Measurements from ENCODE around the gene MVD. TPM values are rescaled to one million over a fixed set of nuclear protein-coding genes. Genes with fewer than 3 reads are reported as not detected.

The MVD gene
- total and polyA plus RNA-seq, 2 of the 13 experiments (the other 11 are each of a cell fraction or from before 2014, with no cell fraction given): 28.1 to 187 TPM

- TF ChIP-seq IRF9 (CRISPR knock-in tag; IDR thresholded peaks at IDR 0.05; ENCODE audit: borderline replicate concordance) (peak; percentile 57), PAF1 (CRISPR knock-in tag; IDR thresholded peaks at IDR 0.05) (no peak), DMAP1 (CRISPR knock-in tag; IDR thresholded peaks at IDR 0.05) (peak; percentile 63), GFI1 (CRISPR knock-in tag; IDR thresholded peaks at IDR 0.05; ENCODE audit: borderline replicate concordance) (no peak; the same call in 1 of the 2 replicates), SOX13 (IDR thresholded peaks at IDR 0.05) (no peak), SOX13 (CRISPR knock-in tag; conservative IDR thresholded peaks at IDR 0.05 in 1 of 2, IDR thresholded peaks at IDR 0.05 in 1 of 2) (peak in 1 of 2 experiments; percentile 41; a peak in 1 of 4 replicates), PAX8 (CRISPR knock-in tag; IDR thresholded peaks at IDR 0.05; ENCODE audit: borderline replicate concordance) (no peak), TP53 (CRISPR knock-in tag; conservative IDR thresholded peaks at IDR 0.05) (no peak), ZNF720 (CRISPR knock-in tag; IDR thresholded peaks at IDR 0.05) (no peak), FOXC1 (CRISPR knock-in tag; IDR thresholded peaks at IDR 0.05; ENCODE audit: borderline replicate concordance) (peak; percentile 34; the same call in 1 of the 2 replicates), SP5 (CRISPR knock-in tag; IDR thresholded peaks at IDR 0.05; ENCODE audit: borderline replicate concordance, low read depth) (peak; percentile 60; the same call in 1 of the 2 replicates), MNT (IDR thresholded peaks at IDR 0.05) (peak; percentile 59), HES4 (CRISPR knock-in tag; IDR thresholded peaks at IDR 0.05; ENCODE audit: borderline replicate concordance) (peak; percentile 81), HNRNPLL (IDR thresholded peaks at IDR 0.05; ENCODE audit: low read depth, low read length, poor library complexity, severe bottlenecking) (peak; percentile 50), ZNF790 (CRISPR knock-in tag; IDR thresholded peaks at IDR 0.05; ENCODE audit: borderline replicate concordance) (peak; percentile 72), SYNCRIP (IDR thresholded peaks at IDR 0.05; ENCODE audit: insufficient read depth, low read depth, low read length) (no peak), THAP8 (CRISPR knock-in tag; IDR thresholded peaks at IDR 0.05; ENCODE audit: borderline replicate concordance) (no peak), HMG20A (CRISPR knock-in tag; IDR thresholded peaks at IDR 0.05; ENCODE audit: borderline replicate concordance) (no peak), BORCS8-MEF2B (CRISPR knock-in tag; IDR thresholded peaks at IDR 0.05) (no peak), ZNF724P (CRISPR knock-in tag; IDR thresholded peaks at IDR 0.05; ENCODE audit: borderline replicate concordance) (no peak), SSRP1 (CRISPR knock-in tag; IDR thresholded peaks at IDR 0.05) (no peak), GATAD1 (CRISPR knock-in tag; IDR thresholded peaks at IDR 0.05) (peak; percentile 84), TBP (CRISPR knock-in tag; IDR thresholded peaks at IDR 0.05) (no peak), ZNF569 (CRISPR knock-in tag; IDR thresholded peaks at IDR 0.05; ENCODE audit: borderline replicate concordance) (no peak), ZNF3 (CRISPR knock-in tag; IDR thresholded peaks at IDR 0.05) (no peak), UBTF (CRISPR knock-in tag; IDR thresholded peaks at IDR 0.05) (peak; percentile 70)
Observed at GRCh38 chr16:88700636-88701482, 38.0 kb upstream of the MVD start (continued).

All from HepG2 (cell line).